SK-N-SH (cell line): ENCODE measurements around the gene DOHH. TPM values are rescaled to one million over a fixed set of nuclear protein-coding genes. Genes with fewer than 3 reads are reported as not detected.

Experiments used
- CTCF ChIA-PET: fragments of 300-600, 350-600 bp; formaldehyde crosslinking; extraction: SDS; loops from one replicate; lab custom pipeline; 2021; lab: Yijun Ruan, JAX
- POLR2A ChIA-PET: fragments of 350-600 bp; sonication (Branson Sonifier 250); formaldehyde crosslinking; extraction: SDS; loops from one replicate; lab custom pipeline; 2020; ENCODE audit warnings: antibody characterized with exemption, inconsistent platforms; lab: Yijun Ruan, JAX
- DNase-seq: peaks from one replicate; pipeline ENCODE4 v3.0.0; 2012
- H2AFZ ChIP-seq: fragments of 200-600 bp; sonication (generic); 2 replicates; pipeline ENCODE4 v1.8.1; 2016; ENCODE audit warnings: antibody characterized with exemption, mild to moderate bottlenecking, low read depth
- H3F3A ChIP-seq: fragments of 200-600 bp; sonication (generic); replicated peaks from 2 replicates; pipeline ENCODE3; 2016; ENCODE audit warnings: antibody characterized with exemption, mild to moderate bottlenecking; ENCODE audit not compliant: insufficient read depth
- H3K27ac ChIP-seq, 2 experiments: fragments of 200-500 bp in 1 of 2; fragments of 200-600 bp in 1 of 2; sonication (Bioruptor generic) in 1 of 2; sonication (generic), shearing (Covaris generic) in 1 of 2; 2 replicates each; pipeline versions ENCODE4 v1.5.1 to v1.6.1; 2014 to 2016; ENCODE audit warnings: low read depth in 2 of 2, inconsistent platforms in 1 of 2, low read length in 1 of 2, mild to moderate bottlenecking in 1 of 2, mixed read lengths in 1 of 2
- H3K27me3 ChIP-seq: fragments of 200-600 bp; sonication (generic), shearing (Covaris generic); 2 replicates; pipeline ENCODE4 v1.6.1; 2016; ENCODE audit warnings: mixed run types; ENCODE audit not compliant: insufficient read depth
- H3K36me3 ChIP-seq, 2 experiments: fragments of 200-500 bp in 1 of 2; fragments of 200-600 bp in 1 of 2; sonication (Bioruptor generic) in 1 of 2; sonication (generic) in 1 of 2; replicated peaks in 1 of 2; 2 replicates each; pipeline versions ENCODE3 to v1.5.1; 2014 to 2016; ENCODE audit warnings: low read length in 1 of 2, mild to moderate bottlenecking in 1 of 2; ENCODE audit not compliant: insufficient read depth in 2 of 2, control insufficient read depth in 1 of 2
- H3K4me1 ChIP-seq, 2 experiments: fragments of 200-500 bp in 1 of 2; fragments of 200-600 bp in 1 of 2; sonication (Bioruptor generic) in 1 of 2; sonication (generic), shearing (Covaris generic) in 1 of 2; 2 replicates each; pipeline versions ENCODE4 v1.5.1 to v1.6.1; 2014 to 2016; ENCODE audit warnings: low read depth in 1 of 2, low read length in 1 of 2, mixed run types in 1 of 2; ENCODE audit not compliant: insufficient read depth in 2 of 2, control insufficient read depth in 1 of 2
- H3K4me2 ChIP-seq: fragments of 200-600 bp; sonication (generic), shearing (Covaris generic); 2 replicates; pipeline ENCODE4 v1.6.1; 2017; ENCODE audit warnings: mixed run types
- H3K4me3 ChIP-seq, 2 experiments: fragments of 200-500 bp in 1 of 2; fragments of 200-600 bp in 1 of 2; sonication (Bioruptor generic) in 1 of 2; sonication (generic), shearing (Covaris generic) in 1 of 2; 2 replicates each; pipeline versions ENCODE4 v1.5.1 to v1.8.1; 2014 to 2016; ENCODE audit warnings: low read depth in 2 of 2, inconsistent platforms in 1 of 2, low read length in 1 of 2, mild to moderate bottlenecking in 1 of 2, mixed read lengths in 1 of 2, moderate library complexity in 1 of 2
- H3K79me2 ChIP-seq: fragments of 200-600 bp; sonication (generic); 2 replicates; pipeline ENCODE4 v1.8.1; 2017; ENCODE audit warnings: mild to moderate bottlenecking; ENCODE audit not compliant: insufficient read depth
- H3K9ac ChIP-seq: fragments of 200-600 bp; sonication (generic); 2 replicates; pipeline ENCODE4 v1.6.1; 2017; ENCODE audit warnings: mixed run types
- H3K9me2 ChIP-seq: fragments of 200-600 bp; sonication (generic); 2 replicates; pipeline ENCODE4 v1.6.1; 2017; ENCODE audit warnings: mixed run types
- H3K9me3 ChIP-seq: fragments of 200-600 bp; sonication (generic); 2 replicates; pipeline ENCODE4 v1.6.1; 2017; ENCODE audit warnings: mixed run types, mild to moderate bottlenecking, moderate library complexity
- H4K20me1 ChIP-seq: fragments of 200-600 bp; sonication (generic); 2 replicates; pipeline ENCODE4 v1.6.1; 2017; ENCODE audit warnings: mild to moderate bottlenecking, mixed run types; ENCODE audit not compliant: insufficient read depth
- ELF1 ChIP-seq: IDR thresholded peaks from 2 replicates; pipeline ENCODE4 v1.4.0; 2012
- EP300 ChIP-seq, 2 experiments: IDR thresholded peaks; 2 replicates each; pipeline versions ENCODE4 v1.4.0 to v1.6.1; 2012; ENCODE audit warnings: borderline replicate concordance in 1 of 2, low read depth in 1 of 2, low read length in 1 of 2
- EZH2phosphoT487 ChIP-seq: fragments of 200-600 bp; sonication (generic); IDR thresholded peaks from 2 replicates; pipeline ENCODE4 v1.6.1; 2017; ENCODE audit warnings: low read depth, mixed run types, mild to moderate bottlenecking, antibody characterized with exemption, moderate library complexity, borderline replicate concordance
- FOSL2 ChIP-seq: IDR thresholded peaks from 2 replicates; pipeline ENCODE4 v1.4.0; 2012; ENCODE audit warnings: low read depth, mild to moderate bottlenecking, moderate library complexity, borderline replicate concordance
- FOXJ3 ChIP-seq: sonication (generic); formaldehyde crosslinking; IDR thresholded peaks from 2 replicates; pipeline ENCODE4 v1.5.1; 2020; ENCODE audit warnings: mild to moderate bottlenecking, missing genetic modification reagents
- FOXM1 ChIP-seq: IDR thresholded peaks from 2 replicates; pipeline ENCODE4 v1.4.0; 2012; ENCODE audit warnings: low read depth, mild to moderate bottlenecking
- GABPA ChIP-seq: IDR thresholded peaks from 2 replicates; pipeline ENCODE4 v1.4.0; 2012; ENCODE audit warnings: low read depth, mild to moderate bottlenecking
- GATA2 ChIP-seq: sonication (generic); formaldehyde crosslinking; IDR thresholded peaks from 2 replicates; pipeline ENCODE4 v1.5.0; 2020; ENCODE audit warnings: mild to moderate bottlenecking, missing genetic modification reagents
- IRF3 ChIP-seq: fragments of 150-350 bp; IDR thresholded peaks from 2 replicates; pipeline ENCODE4 v1.6.1; 2016; ENCODE audit warnings: mild to moderate bottlenecking, low read depth, low read length
- MEF2A ChIP-seq: IDR thresholded peaks from 2 replicates; pipeline ENCODE4 v1.4.0; 2012; ENCODE audit warnings: low read depth, borderline replicate concordance
- MXI1 ChIP-seq: IDR thresholded peaks from 2 replicates; pipeline ENCODE4 v1.6.1; 2012; ENCODE audit warnings: mild to moderate bottlenecking, low read depth, low read length, improper control_type of control experiment
- NFIC ChIP-seq: IDR thresholded peaks from 2 replicates; pipeline ENCODE4 v1.4.0; 2012; ENCODE audit warnings: borderline replicate concordance
- NRF1 ChIP-seq: IDR thresholded peaks from 2 replicates; pipeline ENCODE4 v1.6.1; 2012; ENCODE audit warnings: low read depth, mild to moderate bottlenecking, low read length
- RAD21 ChIP-seq: IDR thresholded peaks from 2 replicates; pipeline ENCODE4 v1.6.1; 2012; ENCODE audit warnings: mild to moderate bottlenecking, low read length
- RCOR1 ChIP-seq: fragments of 150-350 bp; IDR thresholded peaks from 2 replicates; pipeline ENCODE4 v1.6.1; 2017; ENCODE audit warnings: antibody characterized with exemption, low read length
- RFX5 ChIP-seq: IDR thresholded peaks from 2 replicates; pipeline ENCODE4 v1.6.1; 2012; ENCODE audit warnings: mild to moderate bottlenecking, improper control_type of control experiment, low read length
- RXRA ChIP-seq: IDR thresholded peaks from 2 replicates; pipeline ENCODE4 v1.4.0; 2012; ENCODE audit warnings: low read depth, mild to moderate bottlenecking, borderline replicate concordance
- SIN3A ChIP-seq: IDR thresholded peaks from 2 replicates; pipeline ENCODE4 v1.6.1; 2012; ENCODE audit warnings: low read depth, mild to moderate bottlenecking, low read length, moderate library complexity, borderline replicate concordance
- SMC3 ChIP-seq: IDR thresholded peaks from 2 replicates; pipeline ENCODE4 v1.6.1; 2012; ENCODE audit warnings: low read depth, low read length, improper control_type of control experiment
- TCF12 ChIP-seq: IDR thresholded peaks from 2 replicates; pipeline ENCODE4 v1.4.0; 2012
- YY1 ChIP-seq: IDR thresholded peaks from 2 replicates; pipeline ENCODE4 v1.4.0; 2012; ENCODE audit warnings: low read depth, mild to moderate bottlenecking
- WGBS: methylation state at CpG from one replicate; pipeline ENCODE4 v1.1.6; 2017; ENCODE audit warnings: low lambda C conversion rate; 5-methylcytosine and 5-hydroxymethylcytosine counted together
- polyA plus RNA-seq, 3 experiments: library from polyadenylated mRNA; depleted of rRNA; stranded (reverse); fragments of >200 nt; gene quantifications; 2 replicates each; pipeline ENCODE4 v1.2.3, GENCODE V29; 2012
- TF ChIP-seq, protein P1 (sequence below): fragments of 150-350 bp; IDR thresholded peaks from 2 replicates; pipeline ENCODE4 v1.6.1; 2017; ENCODE audit warnings: antibody characterized with exemption, low read length, low read depth, borderline replicate concordance
- TF ChIP-seq, protein P2 (sequence below): IDR thresholded peaks from 2 replicates; pipeline ENCODE4 v1.6.1; 2012; ENCODE audit warnings: mild to moderate bottlenecking, low read depth, low read length, moderate library complexity
- TF ChIP-seq, protein P3 (sequence below): IDR thresholded peaks from 2 replicates; pipeline ENCODE4 v1.4.0; 2012; ENCODE audit warnings: low read depth, borderline replicate concordance

Gene DOHH
- polyA plus RNA-seq, 1 of the 3 experiments (the other 2 are of a cell fraction) = 14.3 TPM

- Histone ChIP-seq H3K27me3 (no peaks in the 10 kb centered on the region), H2AFZ (no peak overlapping the region), H3K4me2 (peak overlapping the region; percentile 44; the same call in 1 of the 2 replicates), H3K9ac (peak overlapping the region; percentile 64), H3K4me1 (no peaks in the 10 kb centered on the region; a peak in 1 of 4 replicates), H3F3A (peaks cover 24% of the 10 kb centered on the region), H3K79me2 (peaks cover 28% of the 10 kb centered on the region; the same call in 1 of the 2 replicates), H3K36me3 (peaks cover 27 to 48% of the 10 kb centered on the region in 2 experiments), H3K27ac (peak overlapping the region in 1 of 2 experiments; percentile 97; a peak in 3 of 4 replicates), H4K20me1 (peaks cover 27% of the 10 kb centered on the region), H3K4me3 (no peak overlapping the region), H3K9me2 (no peaks in the 10 kb centered on the region), H3K9me3 (no peaks in the 10 kb centered on the region)
- 11% methylated on average over 12 of the region's 12 CpGs for WGBS
- no peak for DNase-seq
- ChIA-PET CTCF (interaction anchor here (1.6 kb wide), 1 partner anchor 10 kb away, joined by 4 read pairs; no protein-coding TSS in a partner anchor), POLR2A (no interaction called here)
- no peak for TF ChIP-seq ELF1
- TF ChIP-seq, protein P1, sequence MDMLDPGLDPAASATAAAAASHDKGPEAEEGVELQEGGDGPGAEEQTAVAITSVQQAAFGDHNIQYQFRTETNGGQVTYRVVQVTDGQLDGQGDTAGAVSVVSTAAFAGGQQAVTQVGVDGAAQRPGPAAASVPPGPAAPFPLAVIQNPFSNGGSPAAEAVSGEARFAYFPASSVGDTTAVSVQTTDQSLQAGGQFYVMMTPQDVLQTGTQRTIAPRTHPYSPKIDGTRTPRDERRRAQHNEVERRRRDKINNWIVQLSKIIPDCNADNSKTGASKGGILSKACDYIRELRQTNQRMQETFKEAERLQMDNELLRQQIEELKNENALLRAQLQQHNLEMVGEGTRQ = no peak
- TF ChIP-seq NFIC = peak; percentile 81
- TF ChIP-seq GATA2 (CRISPR knock-in tag) = no peak
- no peak for TF ChIP-seq IRF3
- TF ChIP-seq SIN3A = no peak
- TF ChIP-seq EP300 (IDR thresholded peaks at IDR 0.05; ENCODE audit: borderline replicate concordance in 1 of 2, low read depth in 1 of 2, low read length in 1 of 2) = peak in 1 of 2 experiments; percentile 14; a peak in 1 of 4 replicates
- no peak for TF ChIP-seq RAD21
- TF ChIP-seq, protein P2, sequence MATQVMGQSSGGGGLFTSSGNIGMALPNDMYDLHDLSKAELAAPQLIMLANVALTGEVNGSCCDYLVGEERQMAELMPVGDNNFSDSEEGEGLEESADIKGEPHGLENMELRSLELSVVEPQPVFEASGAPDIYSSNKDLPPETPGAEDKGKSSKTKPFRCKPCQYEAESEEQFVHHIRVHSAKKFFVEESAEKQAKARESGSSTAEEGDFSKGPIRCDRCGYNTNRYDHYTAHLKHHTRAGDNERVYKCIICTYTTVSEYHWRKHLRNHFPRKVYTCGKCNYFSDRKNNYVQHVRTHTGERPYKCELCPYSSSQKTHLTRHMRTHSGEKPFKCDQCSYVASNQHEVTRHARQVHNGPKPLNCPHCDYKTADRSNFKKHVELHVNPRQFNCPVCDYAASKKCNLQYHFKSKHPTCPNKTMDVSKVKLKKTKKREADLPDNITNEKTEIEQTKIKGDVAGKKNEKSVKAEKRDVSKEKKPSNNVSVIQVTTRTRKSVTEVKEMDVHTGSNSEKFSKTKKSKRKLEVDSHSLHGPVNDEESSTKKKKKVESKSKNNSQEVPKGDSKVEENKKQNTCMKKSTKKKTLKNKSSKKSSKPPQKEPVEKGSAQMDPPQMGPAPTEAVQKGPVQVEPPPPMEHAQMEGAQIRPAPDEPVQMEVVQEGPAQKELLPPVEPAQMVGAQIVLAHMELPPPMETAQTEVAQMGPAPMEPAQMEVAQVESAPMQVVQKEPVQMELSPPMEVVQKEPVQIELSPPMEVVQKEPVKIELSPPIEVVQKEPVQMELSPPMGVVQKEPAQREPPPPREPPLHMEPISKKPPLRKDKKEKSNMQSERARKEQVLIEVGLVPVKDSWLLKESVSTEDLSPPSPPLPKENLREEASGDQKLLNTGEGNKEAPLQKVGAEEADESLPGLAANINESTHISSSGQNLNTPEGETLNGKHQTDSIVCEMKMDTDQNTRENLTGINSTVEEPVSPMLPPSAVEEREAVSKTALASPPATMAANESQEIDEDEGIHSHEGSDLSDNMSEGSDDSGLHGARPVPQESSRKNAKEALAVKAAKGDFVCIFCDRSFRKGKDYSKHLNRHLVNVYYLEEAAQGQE = no peak
- TF ChIP-seq TCF12 = peak; percentile 55; the same call in 1 of the 2 replicates
- no peak for TF ChIP-seq SMC3
- no peak; the same call in 1 of the 2 replicates for TF ChIP-seq RXRA
- no peak for TF ChIP-seq FOXM1
- no peak for TF ChIP-seq RFX5
- TF ChIP-seq, protein P3, sequence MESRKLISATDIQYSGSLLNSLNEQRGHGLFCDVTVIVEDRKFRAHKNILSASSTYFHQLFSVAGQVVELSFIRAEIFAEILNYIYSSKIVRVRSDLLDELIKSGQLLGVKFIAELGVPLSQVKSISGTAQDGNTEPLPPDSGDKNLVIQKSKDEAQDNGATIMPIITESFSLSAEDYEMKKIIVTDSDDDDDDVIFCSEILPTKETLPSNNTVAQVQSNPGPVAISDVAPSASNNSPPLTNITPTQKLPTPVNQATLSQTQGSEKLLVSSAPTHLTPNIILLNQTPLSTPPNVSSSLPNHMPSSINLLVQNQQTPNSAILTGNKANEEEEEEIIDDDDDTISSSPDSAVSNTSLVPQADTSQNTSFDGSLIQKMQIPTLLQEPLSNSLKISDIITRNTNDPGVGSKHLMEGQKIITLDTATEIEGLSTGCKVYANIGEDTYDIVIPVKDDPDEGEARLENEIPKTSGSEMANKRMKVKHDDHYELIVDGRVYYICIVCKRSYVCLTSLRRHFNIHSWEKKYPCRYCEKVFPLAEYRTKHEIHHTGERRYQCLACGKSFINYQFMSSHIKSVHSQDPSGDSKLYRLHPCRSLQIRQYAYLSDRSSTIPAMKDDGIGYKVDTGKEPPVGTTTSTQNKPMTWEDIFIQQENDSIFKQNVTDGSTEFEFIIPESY = no peak
- TF ChIP-seq YY1 = no peak
- TF ChIP-seq EZH2phosphoT487 = no peak
- TF ChIP-seq GABPA = no peak
- peak; percentile 80; the same call in 1 of the 2 replicates for TF ChIP-seq FOSL2
- TF ChIP-seq MXI1 = no peak
- 0 out of 2 replicates have a peak, but pooled peaks have one; percentile 30 for TF ChIP-seq RCOR1
- TF ChIP-seq MEF2A = peak; percentile 98
- TF ChIP-seq FOXJ3 (CRISPR knock-in tag) = no peak
- TF ChIP-seq NRF1 = no peak
Measured at GRCh38 chr19:3450796-3451411, 49.6 kb downstream of the DOHH start.
